SKM-1 treated with dmso at 0.1 percent for 144 hours (cell line): ENCODE data around the gene PMEL.
"Not testable (repeated sequence)": the region's sequence is repeated elsewhere in the genome, so short reads cannot be mapped to it uniquely, and the experiment has no call there.

Experiments used
- DNase-seq: peaks from one replicate; lab custom pipeline; 2025; ENCODE audit not compliant: unreplicated experiment; lab: John Stamatoyannopoulos, UW

PMEL gene

DNA sequence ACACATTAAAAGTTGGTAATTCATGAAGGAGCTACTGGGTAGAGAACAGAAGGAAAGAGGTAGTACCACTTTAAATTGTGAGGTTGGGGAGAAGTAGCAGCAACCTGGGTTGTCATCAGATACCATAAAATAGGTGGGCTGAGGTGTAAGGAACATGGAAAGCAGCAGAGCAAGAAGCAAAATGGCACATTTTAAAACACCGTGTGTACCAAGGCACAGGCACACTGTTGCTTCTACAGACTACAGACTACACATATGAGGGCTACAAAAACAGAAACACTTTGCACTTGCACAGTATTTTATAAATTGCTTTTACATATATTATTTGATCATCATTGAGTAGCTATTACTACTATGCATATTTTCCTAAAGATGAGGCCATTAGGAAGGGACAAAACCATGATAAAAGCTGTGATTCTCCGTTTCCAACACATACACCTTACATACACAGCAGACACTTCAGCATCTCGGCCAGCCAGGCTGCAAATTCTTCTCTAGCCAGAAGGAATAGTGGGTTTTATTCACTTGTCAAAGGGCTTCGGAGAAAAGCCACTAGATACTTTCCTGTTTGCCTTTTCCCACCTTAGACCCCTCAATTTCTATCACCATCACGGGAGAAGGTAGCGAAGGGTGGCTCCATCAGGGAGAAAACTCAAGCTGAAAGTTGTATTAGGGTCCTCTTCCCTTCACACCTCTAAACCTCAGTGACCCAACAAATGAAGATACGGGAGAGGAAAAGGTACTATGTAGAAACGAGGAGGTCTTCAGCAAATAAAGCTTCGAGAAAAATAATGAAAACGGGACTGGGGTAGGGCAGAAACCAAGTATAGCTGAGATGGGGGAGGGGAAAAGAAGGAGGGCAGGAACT, 39.7 kb downstream of the PMEL start:
- no peak for DNase-seq

GRCh38 chr12:55925371-55925770, 40.5 kb downstream of the PMEL start:
- DNase-seq = no peak

GRCh38 chr12:55923648-55924047, 42.2 kb downstream of the PMEL start:
- not testable (repeated sequence) for DNase-seq

GRCh38 chr12:55922126-55922525, 43.7 kb downstream of the PMEL start:
- DNase-seq = no peak

GRCh38 chr12:55919032-55919431, 46.8 kb downstream of the PMEL start:
- not testable (repeated sequence) for DNase-seq

DNA sequence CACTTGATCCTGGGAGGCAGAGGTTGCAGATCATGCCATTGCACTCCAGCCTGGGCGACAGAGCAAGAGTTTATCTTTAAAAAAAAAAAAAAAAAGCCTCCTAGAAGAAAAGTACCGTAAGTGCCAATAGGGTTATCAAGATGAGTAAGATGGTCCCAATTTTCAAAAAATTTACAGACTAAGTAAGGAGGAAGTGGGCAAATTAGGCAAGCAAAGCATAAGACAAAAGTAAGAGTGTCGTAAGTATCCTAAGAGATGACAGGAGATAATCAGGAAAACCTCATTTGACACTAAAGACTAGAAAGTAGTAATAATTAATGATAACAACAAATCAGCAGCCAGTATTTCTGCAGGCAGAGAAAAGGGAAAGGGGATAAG, 50.4 kb downstream of the PMEL start:
- DNase-seq = peak; percentile 5

GRCh38 chr12:55912908-55913307, 52.9 kb downstream of the PMEL start:
- no peak for DNase-seq

GRCh38 chr12:55909513-55909884, 56.3 kb downstream of the PMEL start:
- DNase-seq = no peak

GRCh38 chr12:55908726-55909512, 56.9 kb downstream of the PMEL start:
- DNase-seq = no peak

GRCh38 chr12:55906056-55906455, 59.8 kb downstream of the PMEL start:
- DNase-seq = no peak
